Right renal cortex interstitium (tissue), 3 donors: ENCODE results near the gene ARHGAP27. TPM values are rescaled to one million over a fixed set of nuclear protein-coding genes. Genes with fewer than 3 reads are reported as not detected.

Experiments
- DNase-seq, 3 donors: peaks; one replicate each; pipeline ENCODE4 v3.0.0-alpha.2; 2013; ENCODE audit warnings: low read depth in 3 of 3, low spot score in 2 of 3
- polyA plus RNA-seq, 3 donors: library from polyadenylated mRNA; unstranded; fragments of 120-200 nt; gene quantifications; one replicate each; pipeline ENCODE4 v1.2.1, GENCODE V29; 2013; ENCODE audit not compliant: insufficient read length in 3 of 3

Gene ARHGAP27
- polyA plus RNA-seq, 3 donors = 10.9 to 11.7 (median 11.2) TPM

GRCh38 chr17:45430738-45431530, 1.7 kb downstream of the ARHGAP27 start:
- no peak for DNase-seq

GRCh38 chr17:45430006-45430737, 2.5 kb downstream of the ARHGAP27 start:
- no peak for DNase-seq

- DNase-seq = no peak
Observed at GRCh38 chr17:45429339-45430005, 3.2 kb downstream of the ARHGAP27 start.

GRCh38 chr17:45428931-45429338, 3.7 kb downstream of the ARHGAP27 start:
- no peak for DNase-seq

- no peak for DNase-seq
Observed at GRCh38 chr17:45428050-45428617, 4.5 kb downstream of the ARHGAP27 start.

- DNase-seq = no peak
Observed at GRCh38 chr17:45427181-45427835, 5.4 kb downstream of the ARHGAP27 start.

- no peak for DNase-seq
Observed at GRCh38 chr17:45426561-45426960, 6.1 kb downstream of the ARHGAP27 start.

GRCh38 chr17:45425984-45426413, 6.7 kb downstream of the ARHGAP27 start:
- DNase-seq = no peak

- DNase-seq = no peak
Observed at GRCh38 chr17:45425125-45425983, 7.3 kb downstream of the ARHGAP27 start.

- DNase-seq = no peak
Observed at GRCh38 chr17:45424769-45425124, 7.9 kb downstream of the ARHGAP27 start.

- no peak for DNase-seq
Observed at GRCh38 chr17:45423975-45424335, 8.7 kb downstream of the ARHGAP27 start.

GRCh38 chr17:45423304-45423974, 9.2 kb downstream of the ARHGAP27 start:
- no peak for DNase-seq

- no peak for DNase-seq
Observed at GRCh38 chr17:45414990-45415881, 17.4 kb downstream of the ARHGAP27 start.

- DNase-seq = no peak
Observed at GRCh38 chr17:45413498-45413923, 19.2 kb downstream of the ARHGAP27 start.

- DNase-seq = no peak
Observed at GRCh38 chr17:45411348-45412105, 21.1 kb downstream of the ARHGAP27 start.

- DNase-seq = no peak
Observed at GRCh38 chr17:45410144-45411091, 22.3 kb downstream of the ARHGAP27 start.
